ENCODE measurements around the gene HLA-DQA2.
A peak's percentile ranks its signal among the peaks of the same experiment; 100 is the strongest.
"Not testable (repeated sequence)": the region's sequence is repeated elsewhere in the genome, so short reads cannot be mapped to it uniquely, and the experiment has no call there.

Gene HLA-DQA2

DNA sequence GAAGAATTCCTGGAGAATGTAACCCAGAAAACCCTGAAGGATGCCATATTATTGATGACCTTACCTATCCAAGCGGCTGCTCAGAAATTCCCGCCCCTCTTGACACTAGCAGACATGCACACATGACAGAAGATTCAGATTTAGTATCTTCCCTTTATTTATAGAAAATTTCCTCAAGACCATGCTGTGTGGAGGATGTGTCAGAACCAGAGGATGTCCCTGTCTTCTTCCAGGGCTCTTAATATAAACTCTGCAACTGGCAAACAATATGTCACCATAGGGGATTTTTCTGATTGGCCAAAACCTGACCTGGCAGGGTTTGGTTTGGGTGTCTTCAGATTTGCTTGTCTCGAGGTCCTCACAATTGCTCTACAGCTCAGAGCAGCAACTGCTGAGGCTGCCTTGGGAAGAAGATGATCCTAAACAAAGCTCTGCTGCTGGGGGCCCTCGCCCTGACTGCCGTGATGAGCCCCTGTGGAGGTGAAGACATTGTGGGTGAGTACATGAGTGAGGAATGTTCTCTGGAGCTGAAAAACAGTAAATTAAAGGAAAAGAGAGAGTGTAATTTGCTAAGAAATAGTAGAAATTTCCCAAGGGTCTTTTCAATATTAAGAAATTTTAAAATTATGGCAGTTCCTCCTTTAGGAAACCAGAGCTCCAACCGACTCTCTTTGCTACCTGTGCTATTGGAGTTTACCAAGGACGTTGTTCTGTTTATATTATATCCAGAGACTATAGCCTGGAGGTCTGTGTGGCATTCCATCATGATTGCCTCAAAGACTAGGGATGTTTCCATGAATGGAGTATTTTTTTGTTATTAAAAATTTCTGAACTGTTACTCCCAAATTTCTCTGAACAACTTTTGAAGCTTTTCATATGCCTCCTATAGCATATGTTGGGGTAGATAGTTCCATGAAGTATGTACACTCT lies at the start of gene HLA-DQA2:
Gene HLA-DQA2 (plus strand): TSS at position 361 of the 930 bp plus-strand sequence. CDS start 53 bp downstream, at position 414.
- no peak for DNase-seq

DNA sequence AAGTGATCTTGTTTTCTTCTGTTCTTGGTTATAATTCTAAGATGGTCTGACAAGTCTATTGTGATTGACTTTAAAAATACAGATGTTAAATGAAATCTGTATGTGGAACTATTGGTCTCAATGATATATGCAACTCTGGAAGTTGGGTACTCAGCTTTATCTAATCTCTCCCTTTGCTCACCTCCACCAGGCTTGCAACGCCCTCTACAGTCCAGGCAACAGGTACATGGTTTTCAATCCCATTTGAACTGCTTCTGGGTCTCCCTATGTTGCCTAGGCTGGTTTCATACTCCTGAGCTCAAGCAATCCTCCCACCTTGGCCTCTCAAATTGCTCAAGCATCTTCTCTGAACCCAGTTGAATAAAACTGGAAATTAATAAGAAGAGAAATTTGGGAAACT lies 49.2 kb upstream of the HLA-DQA2 start:
- no peak for DNase-seq

DNA sequence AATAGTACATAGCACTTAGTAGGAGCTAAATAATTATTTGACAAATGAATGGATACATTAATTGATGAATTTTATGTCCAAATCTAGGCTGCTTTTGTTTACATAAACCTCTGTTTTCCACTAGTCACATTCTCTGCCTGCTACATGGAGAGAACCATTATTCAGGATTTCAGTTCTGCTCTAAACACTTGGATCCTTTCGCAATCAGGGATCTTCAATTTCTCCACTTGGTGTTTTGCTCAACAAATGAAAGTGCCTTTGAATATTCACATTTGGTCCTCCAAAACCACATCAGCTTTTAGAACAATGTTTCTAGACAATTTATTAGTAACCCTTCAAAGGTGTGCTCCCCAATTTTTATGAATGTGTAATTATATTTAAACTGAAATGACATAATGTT lies 44.2 kb upstream of the HLA-DQA2 start:
- no peak for DNase-seq

DNA sequence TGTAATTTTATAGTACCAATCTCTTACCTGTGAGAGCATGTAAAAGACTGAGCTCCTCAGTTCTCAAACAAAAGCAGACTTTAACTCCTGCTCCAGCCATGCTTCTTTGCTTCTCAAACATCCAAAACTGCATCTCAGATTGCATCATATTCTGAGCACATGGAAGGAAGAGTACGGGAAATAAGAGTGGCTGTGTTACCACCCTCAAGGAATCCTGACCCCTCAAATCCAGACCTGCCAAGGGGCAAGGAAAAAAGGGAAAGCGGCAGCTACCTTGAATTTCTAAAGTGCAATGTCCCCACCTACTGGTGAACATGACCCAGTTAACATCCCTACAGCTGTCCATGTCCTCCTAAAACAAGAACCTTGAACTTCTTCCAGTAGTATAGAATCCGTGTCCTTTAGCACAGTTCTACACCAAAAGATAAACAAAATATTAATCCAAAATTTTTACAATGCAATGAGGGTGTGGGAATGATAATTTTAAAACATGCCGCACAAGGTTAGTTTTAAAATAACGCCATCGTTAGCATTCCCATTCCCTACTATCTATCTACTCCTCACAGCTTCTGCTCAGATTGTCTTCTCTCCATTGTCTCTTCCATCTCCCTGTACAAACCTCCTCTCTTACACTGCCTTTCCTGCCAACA lies 40.7 kb upstream of the HLA-DQA2 start:
- peak; percentile 37 for DNase-seq

DNA sequence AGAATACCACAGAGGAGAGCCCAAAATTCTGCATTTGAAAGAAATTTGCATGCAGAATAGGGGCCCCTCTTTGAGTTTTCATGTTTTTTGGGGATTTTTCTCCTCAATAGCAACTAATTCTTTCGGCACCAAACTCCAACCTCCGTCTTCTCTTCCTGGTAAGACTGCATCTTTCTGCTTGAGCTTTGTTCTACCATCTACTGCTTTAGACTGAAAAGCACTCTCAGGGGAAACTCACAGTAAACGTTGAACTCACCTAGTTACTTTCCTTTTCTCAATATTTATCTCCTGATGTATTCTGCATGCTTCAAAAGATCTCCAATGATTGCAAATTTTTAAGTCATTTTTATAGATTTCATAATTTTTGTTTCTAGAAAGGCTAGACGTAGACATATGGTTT lies 37.8 kb upstream of the HLA-DQA2 start:
- no peak for DNase-seq

DNA sequence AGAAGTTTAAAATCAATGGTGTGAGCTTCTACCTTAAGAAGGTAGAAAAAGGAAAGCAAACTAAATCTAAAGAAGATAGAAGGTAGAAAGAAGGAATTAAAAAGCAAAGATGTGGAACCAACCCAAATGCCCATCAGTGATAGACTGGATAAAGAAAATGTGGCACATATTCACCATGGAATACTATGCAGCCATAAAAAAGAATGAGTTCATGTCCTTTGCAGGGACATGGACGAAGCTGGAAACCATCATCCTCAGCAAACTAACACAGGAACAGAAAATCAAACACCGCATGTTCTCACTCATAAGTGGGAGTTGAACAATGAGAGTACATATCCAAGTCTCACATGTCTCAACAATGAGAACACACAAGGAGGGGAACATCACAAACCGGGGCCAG lies 36.0 kb upstream of the HLA-DQA2 start:
- DNase-seq, result not testable (repeated sequence)

DNA sequence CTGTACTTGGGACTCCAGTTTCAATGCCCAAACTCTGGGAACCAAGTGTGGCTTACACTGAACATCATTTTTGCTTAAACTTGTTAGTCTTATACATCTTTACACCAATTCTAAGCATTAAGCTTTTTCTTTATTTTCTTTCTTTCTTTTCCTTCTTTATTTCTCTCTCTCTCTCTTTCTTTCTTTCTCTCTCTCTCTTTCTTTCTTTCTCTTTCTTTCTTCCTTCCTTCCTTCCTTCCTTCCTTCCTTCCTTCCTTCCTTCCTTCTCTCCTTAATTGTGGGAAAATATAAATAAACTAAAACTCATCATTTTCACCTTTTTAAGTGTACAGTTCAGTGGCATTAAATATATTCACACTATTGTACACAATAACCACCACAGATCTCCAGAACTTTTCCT lies 31.6 kb upstream of the HLA-DQA2 start:
- no peak for DNase-seq

DNA sequence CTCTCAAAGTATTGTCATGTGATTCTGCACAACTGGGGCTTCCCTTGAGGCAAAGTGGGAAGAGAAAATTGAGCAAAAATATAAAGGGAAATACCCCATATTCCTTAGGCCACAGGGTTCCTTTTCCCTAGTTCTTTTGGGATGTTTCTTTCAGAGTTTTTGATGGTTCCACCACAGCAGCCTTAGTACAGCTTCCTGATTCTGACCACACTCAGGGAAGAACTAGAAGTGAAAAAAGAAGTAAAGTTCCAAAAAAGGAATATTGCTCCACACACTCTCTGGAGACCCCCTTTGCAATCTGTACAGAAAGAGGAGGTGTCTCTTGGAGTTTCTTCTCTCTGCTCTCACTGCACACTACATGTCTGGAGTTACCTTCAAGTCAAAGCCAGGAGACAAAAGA lies 27.9 kb upstream of the HLA-DQA2 start:
- DNase-seq, result no peak

DNA sequence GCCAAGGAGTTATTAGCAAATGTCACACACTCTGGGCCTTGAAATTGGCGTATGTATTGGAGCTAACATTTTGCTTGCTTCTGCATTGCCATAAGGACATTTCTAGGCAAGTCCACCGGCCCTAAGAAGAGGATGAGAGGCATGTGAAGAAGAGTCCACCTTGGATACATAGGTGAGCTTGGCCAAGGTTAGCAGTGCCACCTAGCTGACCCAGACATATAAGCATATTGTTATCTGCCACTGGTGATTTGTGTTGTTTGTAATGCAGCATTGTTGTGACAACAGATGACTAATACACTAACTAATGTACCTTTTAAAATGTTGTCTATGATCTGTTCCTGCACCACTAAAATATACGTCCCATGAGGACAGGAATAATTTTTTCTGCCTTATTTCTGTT lies 24.8 kb upstream of the HLA-DQA2 start:
- DNase-seq, result no peak

DNA sequence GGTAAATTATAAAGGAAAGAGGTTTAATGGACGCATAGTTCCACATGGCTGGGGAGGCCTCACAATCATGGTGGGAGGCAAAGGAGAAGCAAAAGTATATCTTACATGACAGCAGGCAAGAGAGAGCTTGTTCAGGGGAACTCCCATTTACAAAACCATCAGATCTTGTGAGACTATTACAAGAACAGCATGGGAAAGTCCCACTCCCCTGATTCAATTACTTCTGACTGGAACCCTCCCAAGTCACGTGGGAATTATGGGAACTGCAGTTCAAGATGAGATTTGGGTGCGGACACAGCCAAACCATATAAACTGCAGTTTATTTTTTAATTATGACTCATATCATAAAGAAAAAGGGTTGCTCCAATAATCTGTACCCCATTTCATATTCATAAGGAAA lies 22.3 kb upstream of the HLA-DQA2 start:
- DNase-seq, result no peak

DNA sequence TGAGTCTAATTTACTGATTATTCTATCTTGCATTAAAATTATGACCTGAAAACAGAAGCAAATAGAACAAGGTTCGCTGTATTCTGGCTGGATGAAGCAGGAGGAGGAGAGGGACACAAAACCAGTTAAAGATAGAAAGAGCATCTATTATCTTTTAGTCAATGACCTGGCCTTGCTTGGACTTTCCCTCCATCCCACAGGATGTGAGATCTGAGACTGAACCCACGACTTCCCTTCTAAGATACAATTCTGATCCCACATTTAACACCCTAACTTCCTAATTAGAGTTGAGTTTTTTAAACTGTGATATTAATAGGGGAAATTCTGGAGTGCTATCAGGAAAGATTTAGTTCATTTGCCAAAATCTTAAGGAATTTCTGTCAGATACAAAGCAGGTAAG lies 3.1 kb upstream of the HLA-DQA2 start:
- no peak for DNase-seq

DNA sequence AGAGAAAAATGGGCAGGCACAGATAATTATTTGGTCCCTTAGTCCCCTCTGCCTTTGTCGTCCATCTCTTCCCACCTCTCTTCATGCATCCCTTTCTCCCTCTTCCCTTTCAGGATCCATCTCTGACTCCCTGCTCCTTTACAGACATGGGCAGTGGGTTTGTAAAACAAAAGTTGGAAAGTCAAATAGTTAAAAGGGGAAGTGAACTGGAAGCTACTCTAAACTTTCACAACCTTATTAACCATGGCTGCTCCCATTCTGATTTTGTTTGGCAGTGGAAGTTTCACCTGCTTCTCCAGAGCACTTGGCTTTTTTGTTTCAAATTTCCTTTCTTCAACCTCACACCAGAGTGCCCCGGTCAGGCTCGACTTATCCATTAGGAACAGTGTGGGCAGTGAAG lies 1.2 kb downstream of the HLA-DQA2 start:
- DNase-seq, result no peak

DNA sequence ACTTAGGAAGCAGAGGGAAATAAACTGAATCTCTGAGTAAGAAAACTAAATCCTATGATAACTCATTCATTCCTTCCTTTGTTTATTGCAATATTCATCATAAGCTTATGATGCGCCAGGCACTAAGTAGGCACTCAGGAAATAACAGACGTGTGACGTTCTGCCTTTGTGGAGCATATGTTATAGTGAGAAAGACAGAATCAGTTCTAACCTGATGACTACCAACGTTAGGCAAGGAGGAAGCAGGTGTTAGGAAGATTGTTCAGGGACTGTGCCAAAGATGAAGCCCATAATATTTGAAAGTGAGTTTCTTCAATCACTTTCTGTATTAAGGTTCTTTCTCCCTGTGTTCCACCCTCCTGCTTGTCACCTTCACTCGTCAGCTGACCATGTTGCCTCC lies 3.6 kb downstream of the HLA-DQA2 start:
- DNase-seq, result no peak

DNA sequence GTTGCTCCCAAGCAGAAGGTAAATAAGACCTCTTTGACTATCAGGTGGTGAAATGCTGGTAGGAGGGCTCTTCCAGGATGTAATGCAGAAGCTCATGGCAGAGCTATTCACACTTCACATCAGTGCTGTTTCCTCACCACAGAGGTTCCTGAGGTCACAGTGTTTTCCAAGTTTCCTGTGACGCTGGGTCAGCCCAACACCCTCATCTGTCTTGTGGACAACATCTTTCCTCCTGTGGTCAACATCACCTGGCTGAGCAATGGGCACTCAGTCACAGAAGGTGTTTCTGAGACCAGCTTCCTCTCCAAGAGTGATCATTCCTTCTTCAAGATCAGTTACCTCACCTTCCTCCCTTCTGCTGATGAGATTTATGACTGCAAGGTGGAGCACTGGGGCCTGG lies 4.5 kb downstream of the HLA-DQA2 start:
- not testable (repeated sequence) for DNase-seq

DNA sequence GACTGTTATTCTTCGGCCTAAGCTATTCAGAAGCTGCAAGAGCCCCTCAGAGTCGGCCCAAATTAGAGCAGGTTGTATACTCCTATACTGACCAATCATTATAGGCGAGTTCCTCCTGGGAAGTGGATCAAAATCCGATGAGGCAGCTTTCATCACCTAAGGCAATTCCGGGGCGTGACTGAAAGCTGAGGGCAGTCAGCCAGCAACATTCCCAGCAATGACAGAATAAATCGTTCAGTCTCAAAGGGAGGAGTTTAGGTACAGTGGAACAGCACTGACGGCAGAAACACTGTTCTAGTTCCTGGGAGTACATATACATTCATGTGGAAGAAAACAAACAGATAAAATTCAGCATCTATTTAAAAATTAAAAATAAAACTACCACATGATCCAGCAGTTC lies 11.4 kb downstream of the HLA-DQA2 start:
- no peak for DNase-seq

DNA sequence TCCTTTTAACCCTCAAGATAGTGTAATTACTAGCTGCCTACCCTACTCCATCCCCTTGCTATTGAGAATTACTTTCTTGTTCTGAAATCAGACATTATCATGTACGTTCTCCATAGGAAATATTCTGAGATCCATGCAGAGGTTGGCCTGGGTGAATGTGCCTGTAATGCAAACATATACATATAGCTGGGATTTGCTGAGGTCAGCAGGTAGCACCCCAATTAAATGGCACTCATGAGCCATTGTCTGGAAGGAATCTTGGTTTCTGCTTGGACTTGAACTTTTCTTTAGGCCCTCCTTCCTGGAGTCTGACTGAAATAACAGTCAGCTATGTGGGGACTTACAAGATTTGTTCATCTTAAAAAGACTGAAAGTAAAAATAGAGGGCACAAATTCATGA lies 18.5 kb downstream of the HLA-DQA2 start:
- no peak for DNase-seq

DNA sequence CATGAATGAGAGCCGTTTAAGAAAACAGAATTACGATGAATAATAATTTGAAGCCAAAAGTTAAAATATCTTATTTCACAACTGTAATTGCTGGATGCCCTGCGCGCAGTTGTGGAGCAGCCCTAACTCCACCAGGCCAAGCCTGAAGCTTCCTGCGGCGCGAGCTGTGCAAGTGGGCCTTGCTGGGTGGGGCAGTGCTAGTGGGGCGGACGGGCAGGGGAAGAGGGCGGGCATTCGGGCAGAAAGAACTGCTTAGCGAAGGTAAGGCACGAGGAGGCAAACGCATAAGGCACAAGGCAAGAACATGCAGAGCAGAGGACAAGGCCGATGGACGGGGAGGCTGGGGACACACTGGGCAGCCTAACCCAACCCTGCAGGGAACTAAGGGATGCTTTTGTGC lies 19.9 kb downstream of the HLA-DQA2 start:
- DNase-seq, result no peak

DNA sequence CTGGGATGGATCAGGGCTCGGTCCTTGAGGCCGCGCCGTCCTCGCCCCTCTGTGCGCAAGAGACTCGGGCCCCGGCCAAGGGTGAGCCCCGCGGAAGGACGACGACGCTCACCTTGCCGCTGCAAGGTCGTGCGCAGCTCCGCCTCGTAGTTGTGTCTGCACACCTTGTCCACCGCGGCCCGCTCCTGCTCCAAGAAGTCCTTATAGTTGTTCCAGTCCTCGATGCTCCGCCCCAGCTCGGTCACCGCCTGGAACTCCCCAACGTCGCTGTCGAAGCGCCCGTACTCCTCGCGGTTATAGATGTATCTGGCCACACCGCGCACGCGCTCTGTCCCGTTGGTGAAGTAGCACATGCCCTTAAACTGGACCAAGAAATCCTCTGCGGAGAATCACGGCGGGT lies 20.4 kb downstream of the HLA-DQA2 start:
- no peak for DNase-seq

DNA sequence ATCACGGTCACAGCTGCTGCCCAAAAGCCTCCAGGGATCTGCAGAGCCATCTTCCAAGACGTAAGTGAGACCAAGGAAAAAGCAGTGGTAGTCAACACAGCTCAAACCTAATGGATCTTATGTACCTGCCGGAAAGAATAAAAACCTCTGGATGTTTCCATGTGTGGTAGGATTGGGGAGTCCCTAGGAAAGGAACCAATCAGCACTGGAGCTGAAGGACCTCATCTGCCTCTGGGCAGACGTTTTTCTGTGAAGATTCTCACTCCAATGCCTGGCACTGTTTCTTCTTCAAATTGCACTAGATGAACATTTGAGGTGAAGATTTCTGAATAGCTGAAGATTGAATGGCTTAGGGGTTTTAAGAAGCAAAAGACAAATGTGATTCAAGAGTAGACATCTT lies 22.2 kb downstream of the HLA-DQA2 start, which contains the start of gene HLA-DQB2:
Gene HLA-DQB2 (minus strand): TSS at position 112 of the 400 bp plus-strand sequence. CDS start 62 bp downstream, at position 50.
- DNase-seq, result no peak

DNA sequence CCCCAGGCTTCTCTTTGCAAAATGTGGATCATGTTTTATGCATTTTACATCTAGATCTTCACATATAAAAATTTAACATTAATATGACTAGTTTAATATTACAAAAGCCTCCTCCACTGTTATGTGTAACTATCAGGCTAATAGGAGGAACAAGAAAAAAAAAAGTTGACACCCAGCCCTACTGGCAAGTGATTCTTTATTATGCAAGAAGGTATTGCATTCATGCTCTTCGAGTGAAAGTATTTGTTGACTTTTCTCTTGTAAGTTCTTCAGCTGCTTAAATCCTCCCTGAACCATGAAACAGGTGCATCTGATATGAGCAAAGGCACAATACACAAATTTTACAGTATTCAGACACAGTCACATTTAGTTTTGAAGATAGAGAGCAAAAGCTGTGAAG lies 22.9 kb downstream of the HLA-DQA2 start:
- no peak for DNase-seq

DNA sequence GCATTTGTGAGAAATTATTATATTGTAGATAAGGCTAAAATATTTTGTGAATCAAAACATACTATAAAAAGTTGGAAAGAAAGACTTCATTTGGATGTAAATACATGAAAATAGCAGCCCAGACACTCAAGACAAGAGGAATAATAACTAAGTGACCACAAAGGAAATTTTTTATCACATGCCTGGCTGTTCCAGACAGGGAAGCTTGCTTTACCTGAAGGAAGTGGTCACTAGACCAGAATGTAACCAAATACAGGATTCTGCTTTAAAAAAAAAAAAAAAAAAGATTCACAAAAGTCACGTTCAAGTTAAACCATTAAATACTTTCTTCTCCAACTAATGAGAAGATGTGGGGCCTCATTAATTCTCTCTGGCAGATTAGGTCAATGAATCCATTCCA lies 31.5 kb downstream of the HLA-DQA2 start:
- DNase-seq, result no peak

DNA sequence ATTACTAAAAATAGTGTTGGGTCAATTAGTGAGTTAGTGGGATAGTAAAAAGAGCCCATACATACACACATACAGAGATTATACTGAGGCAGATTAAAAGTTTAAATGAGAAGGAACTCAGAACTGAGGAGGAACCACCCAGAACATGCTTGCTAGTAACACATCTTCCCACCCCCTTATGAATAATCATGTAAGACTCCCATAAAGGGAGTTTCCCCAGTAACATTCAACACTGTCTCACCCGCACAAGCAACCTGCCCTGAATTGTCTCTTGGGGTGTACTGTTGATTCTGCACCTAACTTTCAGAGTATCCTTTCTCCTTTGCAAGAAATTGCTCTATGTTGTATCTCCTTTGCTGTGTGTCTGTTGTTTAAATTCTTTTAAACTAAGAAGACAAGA lies 33.2 kb downstream of the HLA-DQA2 start:
- DNase-seq, result no peak

DNA sequence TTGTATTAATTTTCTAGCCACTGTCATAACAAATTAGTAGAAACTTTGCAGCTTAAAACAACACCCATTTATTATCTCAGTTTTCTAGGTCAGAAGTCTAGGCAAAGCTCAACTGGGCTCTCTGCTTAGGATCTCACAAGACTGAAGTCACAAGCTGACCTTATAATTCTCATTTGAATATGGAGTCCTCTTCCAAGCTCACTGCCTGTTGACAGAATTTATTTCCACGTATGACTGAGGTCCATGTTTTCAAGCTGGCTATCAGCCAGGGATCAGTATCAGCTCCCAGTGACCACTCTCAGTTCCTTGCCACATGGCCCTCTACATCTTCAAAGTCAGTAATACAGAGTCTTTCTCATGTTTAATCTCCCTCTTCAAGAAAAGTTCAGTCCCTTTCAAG lies 33.9 kb downstream of the HLA-DQA2 start:
- no peak for DNase-seq

DNA sequence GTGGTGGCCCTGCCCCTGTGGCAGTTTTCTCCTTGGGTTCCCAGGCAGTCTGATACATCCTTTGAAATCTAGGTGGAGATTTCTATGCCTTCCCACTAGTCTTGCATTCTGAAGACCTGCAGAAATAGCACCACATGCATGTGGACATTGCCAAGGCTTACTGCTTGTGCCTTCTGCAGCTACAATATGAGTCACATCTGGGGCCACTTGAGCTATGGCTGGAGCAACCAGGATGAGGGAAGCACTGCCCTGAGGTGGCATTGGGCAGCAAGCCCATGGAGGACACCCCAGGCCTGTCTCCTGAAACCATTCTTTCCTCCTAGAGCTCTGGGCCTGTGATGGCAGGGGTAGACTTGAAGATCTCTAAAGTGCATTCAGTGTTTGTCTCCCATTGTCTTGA lies 37.8 kb downstream of the HLA-DQA2 start:
- no peak for DNase-seq
